ENCODE measurements around the gene ATG2A.
A peak's percentile ranks its signal among the peaks of the same experiment; 100 is the strongest.

ATG2A gene

GRCh38 chr11:64931290-64931689 lies 14.3 kb upstream of the ATG2A start:
- H3K27ac ChIP-seq: no peak overlapping the region
- TF ChIP-seq, protein P1, sequence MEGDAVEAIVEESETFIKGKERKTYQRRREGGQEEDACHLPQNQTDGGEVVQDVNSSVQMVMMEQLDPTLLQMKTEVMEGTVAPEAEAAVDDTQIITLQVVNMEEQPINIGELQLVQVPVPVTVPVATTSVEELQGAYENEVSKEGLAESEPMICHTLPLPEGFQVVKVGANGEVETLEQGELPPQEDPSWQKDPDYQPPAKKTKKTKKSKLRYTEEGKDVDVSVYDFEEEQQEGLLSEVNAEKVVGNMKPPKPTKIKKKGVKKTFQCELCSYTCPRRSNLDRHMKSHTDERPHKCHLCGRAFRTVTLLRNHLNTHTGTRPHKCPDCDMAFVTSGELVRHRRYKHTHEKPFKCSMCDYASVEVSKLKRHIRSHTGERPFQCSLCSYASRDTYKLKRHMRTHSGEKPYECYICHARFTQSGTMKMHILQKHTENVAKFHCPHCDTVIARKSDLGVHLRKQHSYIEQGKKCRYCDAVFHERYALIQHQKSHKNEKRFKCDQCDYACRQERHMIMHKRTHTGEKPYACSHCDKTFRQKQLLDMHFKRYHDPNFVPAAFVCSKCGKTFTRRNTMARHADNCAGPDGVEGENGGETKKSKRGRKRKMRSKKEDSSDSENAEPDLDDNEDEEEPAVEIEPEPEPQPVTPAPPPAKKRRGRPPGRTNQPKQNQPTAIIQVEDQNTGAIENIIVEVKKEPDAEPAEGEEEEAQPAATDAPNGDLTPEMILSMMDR (conservative IDR thresholded peaks at IDR 0.05): no peak

DNA sequence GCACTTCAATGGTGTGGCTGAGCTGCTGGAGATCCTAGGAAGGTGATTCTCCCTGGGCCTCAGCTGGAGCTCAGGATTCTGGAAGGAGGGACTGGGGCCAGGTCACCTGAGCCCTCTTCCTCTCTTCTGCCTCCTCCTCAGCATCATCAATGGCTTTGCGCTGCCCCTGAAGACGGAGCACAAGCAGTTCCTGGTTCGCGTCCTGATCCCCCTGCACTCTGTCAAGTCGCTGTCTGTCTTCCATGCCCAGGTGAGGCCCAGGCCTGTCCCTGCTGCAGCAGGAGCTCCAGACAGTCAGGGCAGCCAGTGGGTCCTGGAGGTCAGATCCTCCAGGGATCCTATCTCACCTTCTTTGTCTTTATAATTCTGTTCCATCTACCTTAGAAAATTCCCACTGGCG lies 13.3 kb upstream of the ATG2A start:
- H3K27ac ChIP-seq: no peak overlapping the region
- TF ChIP-seq, protein P1 (conservative IDR thresholded peaks at IDR 0.05): no peak

DNA sequence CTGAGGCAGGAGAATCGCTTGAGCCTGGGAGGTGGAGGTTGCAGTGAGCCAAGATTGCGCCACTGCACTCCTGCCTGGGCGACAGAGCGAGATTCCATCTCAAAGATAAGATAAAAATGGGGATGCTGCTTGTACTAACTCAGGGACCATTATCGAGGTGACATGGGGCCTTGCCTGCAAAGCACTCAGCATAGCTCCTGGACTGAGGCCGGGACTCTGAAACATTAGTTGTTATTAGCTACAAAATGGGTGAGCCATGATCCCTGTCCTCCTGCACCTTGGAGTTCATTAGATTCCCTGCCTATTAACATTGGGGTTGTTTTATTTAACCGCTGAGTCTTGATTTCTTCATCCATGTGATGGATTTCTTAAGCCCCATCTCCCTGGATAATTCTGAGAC lies 12.6 kb upstream of the ATG2A start:
- TF ChIP-seq, protein P1 (conservative IDR thresholded peaks at IDR 0.05): no peak
- no peak overlapping the region for H3K27ac ChIP-seq

- TF ChIP-seq, protein P1 (conservative IDR thresholded peaks at IDR 0.05): no peak
- H3K27ac ChIP-seq: no peak overlapping the region
Measured at GRCh38 chr11:64928957-64929356, 11.9 kb upstream of the ATG2A start.

GRCh38 chr11:64926689-64927088 lies 9.7 kb upstream of the ATG2A start:
- TF ChIP-seq, protein P1 (conservative IDR thresholded peaks at IDR 0.05): no peak

GRCh38 chr11:64925536-64926436 lies 8.8 kb upstream of the ATG2A start:
- TF ChIP-seq, protein P1 (conservative IDR thresholded peaks at IDR 0.05): no peak

More at GRCh38 chr11:64926689-64927088, 9.7 kb upstream of the ATG2A start:
- no peak overlapping the region for H3K27ac ChIP-seq

GRCh38 chr11:64924910-64925284 lies 7.9 kb upstream of the ATG2A start:
- H3K27ac ChIP-seq: peak overlapping the region; percentile 89
- TF ChIP-seq, protein P1 (conservative IDR thresholded peaks at IDR 0.05): no peak

More at GRCh38 chr11:64925536-64926436, 8.8 kb upstream of the ATG2A start:
- peak overlapping the region; percentile 89; the same call in 1 of the 2 replicates for H3K27ac ChIP-seq

All from VCaP (cell line).